DOHH2 (cell line): ENCODE results near the gene HOGA1.

Source experiments
- H3F3A ChIP-seq: fragments of 200-600 bp; sonication (generic), shearing (Covaris generic); 2 replicates; pipeline ENCODE4 v1.6.0; 2016; ENCODE audit warnings: antibody characterized with exemption, mild to moderate bottlenecking; ENCODE audit not compliant: control insufficient read depth, insufficient read depth
- H3K27ac ChIP-seq: fragments of 200-600 bp; sonication (generic); 2 replicates; pipeline ENCODE4 v1.5.1; 2014; ENCODE audit warnings: low read depth, mild to moderate bottlenecking, low read length, moderate library complexity
- H3K27me3 ChIP-seq: fragments of 200-600 bp; sonication (generic); 2 replicates; pipeline ENCODE4 v1.6.1; 2014; ENCODE audit warnings: mild to moderate bottlenecking, low read length, mixed read lengths; ENCODE audit not compliant: control insufficient read depth
- H3K36me3 ChIP-seq: fragments of 200-600 bp; sonication (generic); 2 replicates; pipeline ENCODE4 v1.6.1; 2014; ENCODE audit warnings: mild to moderate bottlenecking, low read length, moderate library complexity, mixed read lengths; ENCODE audit not compliant: control insufficient read depth
- H3K4me1 ChIP-seq: fragments of 200-600 bp; sonication (generic); 2 replicates; pipeline ENCODE4 v1.6.1; 2014; ENCODE audit warnings: mild to moderate bottlenecking, low read length, mixed read lengths; ENCODE audit not compliant: control insufficient read depth
- H3K4me2 ChIP-seq: fragments of 200-600 bp; sonication (generic); 2 replicates; pipeline ENCODE4 v1.6.0; 2014; ENCODE audit warnings: mild to moderate bottlenecking, low read length, moderate library complexity
- H3K4me3 ChIP-seq: fragments of 200-600 bp; sonication (generic); 2 replicates; pipeline ENCODE4 v1.5.1; 2014; ENCODE audit warnings: mild to moderate bottlenecking, low read length, mixed read lengths
- H3K79me2 ChIP-seq: fragments of 200-600 bp; sonication (generic); 2 replicates; pipeline ENCODE4 v1.6.1; 2014; ENCODE audit warnings: mild to moderate bottlenecking, low read length, mixed read lengths; ENCODE audit not compliant: control insufficient read depth
- H3K9me2 ChIP-seq: fragments of 200-600 bp; sonication (generic); replicated peaks from 2 replicates; pipeline ENCODE4 v1.6.1; 2014; ENCODE audit warnings: mild to moderate bottlenecking, low read length, mixed read lengths; ENCODE audit not compliant: control insufficient read depth
- H3K9me3 ChIP-seq: fragments of 200-600 bp; sonication (generic); 2 replicates; pipeline ENCODE4 v1.6.1; 2014; ENCODE audit warnings: antibody characterized with exemption, low read length, mixed read lengths; ENCODE audit not compliant: control insufficient read depth, insufficient read depth
- H4K20me1 ChIP-seq: fragments of 200-600 bp; sonication (generic); 2 replicates; pipeline ENCODE4 v1.6.0; 2014; ENCODE audit warnings: low read depth, mild to moderate bottlenecking, antibody characterized with exemption, low read length, moderate library complexity; ENCODE audit not compliant: control insufficient read depth, insufficient read depth
- CTCF ChIP-seq: fragments of 200-600 bp; sonication (generic); IDR thresholded peaks from one replicate; pipeline ENCODE4 v1.5.1; 2014; ENCODE audit warnings: antibody characterized with exemption, mild to moderate bottlenecking, low read depth, low read length; ENCODE audit not compliant: poor library complexity, severe bottlenecking
- EZH2phosphoT487 ChIP-seq: fragments of 200-600 bp; sonication (generic); IDR thresholded peaks from 2 replicates; pipeline ENCODE4 v1.6.1; 2017; ENCODE audit warnings: borderline replicate concordance, mild to moderate bottlenecking, antibody characterized with exemption, low read length, moderate library complexity, mixed read lengths

Gene HOGA1

DNA sequence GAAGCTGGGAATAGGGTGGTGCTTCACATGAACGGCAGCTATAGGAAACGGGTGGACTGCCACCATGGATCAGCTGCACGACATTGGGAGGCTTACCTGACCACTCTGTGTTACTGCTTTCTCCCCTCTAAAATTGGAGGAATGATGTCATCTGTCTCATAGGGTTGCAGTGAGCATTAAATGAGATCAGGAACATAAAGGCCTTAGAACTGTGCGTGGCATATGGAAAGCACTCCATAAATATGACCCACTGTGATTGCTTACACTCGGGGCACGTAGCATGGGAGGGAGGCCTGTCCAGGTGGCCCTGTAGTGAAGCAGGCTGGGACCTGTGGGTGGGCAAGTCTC lies 15.1 kb downstream of the HOGA1 start:
- no peaks in the 10 kb centered on the region for H3K9me3 ChIP-seq
- no peaks in the 10 kb centered on the region for H3K4me1 ChIP-seq
- H3K4me2 ChIP-seq, result no peak overlapping the region
- no peaks in the 10 kb centered on the region for H3F3A ChIP-seq
- no peaks in the 10 kb centered on the region for H3K79me2 ChIP-seq
- H3K9me2 ChIP-seq, result no peaks in the 10 kb centered on the region
- no peaks in the 10 kb centered on the region for H3K27me3 ChIP-seq
- H4K20me1 ChIP-seq, result no peaks in the 10 kb centered on the region
- TF ChIP-seq CTCF, result no peak
- no peak for TF ChIP-seq EZH2phosphoT487
- no peak overlapping the region for H3K4me3 ChIP-seq
- no peak overlapping the region for H3K27ac ChIP-seq
- no peaks in the 10 kb centered on the region for H3K36me3 ChIP-seq

GRCh38 chr10:97600616-97601015 lies 16.4 kb downstream of the HOGA1 start:
- Histone ChIP-seq H3K4me2 (no peak overlapping the region), H3K79me2 (no peaks in the 10 kb centered on the region), H3K4me3 (no peak overlapping the region), H3K4me1 (no peaks in the 10 kb centered on the region), H3K27ac (no peak overlapping the region), H3K27me3 (no peaks in the 10 kb centered on the region), H4K20me1 (no peaks in the 10 kb centered on the region), H3F3A (no peaks in the 10 kb centered on the region), H3K36me3 (no peaks in the 10 kb centered on the region), H3K9me2 (no peaks in the 10 kb centered on the region), H3K9me3 (no peaks in the 10 kb centered on the region)
- TF ChIP-seq CTCF, result no peak
- no peak for TF ChIP-seq EZH2phosphoT487

DNA sequence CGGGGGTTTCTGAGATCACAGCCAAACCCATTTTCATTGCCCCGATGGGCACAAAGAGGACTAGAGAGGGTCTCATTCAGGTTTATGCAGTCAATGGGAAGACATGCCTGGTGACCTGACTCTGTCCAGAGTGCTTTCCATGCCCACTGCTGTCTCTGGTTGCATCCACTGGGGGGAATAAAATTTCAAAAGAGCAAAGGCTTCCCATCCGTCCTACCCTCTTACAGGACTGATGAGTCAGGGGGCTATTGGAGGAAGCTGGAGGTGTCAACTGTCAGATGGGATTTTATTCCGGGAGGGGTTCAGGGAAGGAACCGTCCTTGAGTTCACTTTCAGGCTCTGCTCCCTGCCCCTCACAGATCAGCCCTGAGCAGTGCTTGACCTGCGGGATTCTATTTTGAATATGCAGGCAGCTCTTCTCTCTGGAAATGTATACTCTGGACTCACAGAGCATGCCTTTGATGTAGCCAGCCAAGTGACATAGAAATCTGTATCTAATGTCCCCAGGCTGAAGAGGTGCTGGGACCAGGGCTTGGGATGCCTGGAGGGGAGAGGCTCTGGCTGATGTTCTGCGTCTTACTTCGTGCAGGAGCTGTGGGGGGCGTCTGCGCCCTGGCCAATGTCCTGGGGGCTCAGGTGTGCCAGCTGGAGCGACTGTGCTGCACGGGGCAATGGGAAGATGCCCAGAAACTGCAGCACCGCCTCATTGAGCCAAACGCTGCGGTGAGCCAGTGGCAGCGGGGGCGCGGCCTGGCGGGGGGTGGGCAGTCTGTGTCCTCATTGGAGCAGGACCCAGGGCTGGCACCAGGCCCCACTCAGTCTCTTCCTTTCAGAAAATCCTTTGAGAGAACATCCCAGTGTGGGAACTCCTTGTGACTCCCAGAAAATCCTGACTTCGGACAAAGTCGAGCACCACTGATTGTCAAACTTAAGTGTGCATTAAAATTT lies 17.4 kb downstream of the HOGA1 start:
- Histone ChIP-seq H3K79me2 (no peaks in the 10 kb centered on the region), H3K4me1 (no peaks in the 10 kb centered on the region), H3K36me3 (no peaks in the 10 kb centered on the region), H3K9me2 (no peaks in the 10 kb centered on the region), H3K9me3 (no peaks in the 10 kb centered on the region), H4K20me1 (no peaks in the 10 kb centered on the region), H3K4me2 (no peak overlapping the region), H3K27ac (no peak overlapping the region), H3K27me3 (no peaks in the 10 kb centered on the region), H3F3A (no peaks in the 10 kb centered on the region), H3K4me3 (no peak overlapping the region)
- TF ChIP-seq EZH2phosphoT487, result no peak
- TF ChIP-seq CTCF, result no peak
